HL-60 (cell line): Measurements from ENCODE around the gene ITIH1.

Experiments used
- CTCF ChIP-seq: IDR thresholded peaks from one replicate; pipeline ENCODE4 v1.5.1; 2011; ENCODE audit warnings: low read length, control low read depth, inconsistent platforms; ENCODE audit not compliant: insufficient read depth
- POLR2AphosphoS5 ChIP-seq: IDR thresholded peaks from 2 replicates; pipeline ENCODE4 v1.6.1; 2012; ENCODE audit warnings: low read depth

GRCh38 chr3:52819936-52820335, 42.5 kb downstream of the ITIH1 start:
- TF ChIP-seq CTCF (no peak), POLR2AphosphoS5 (no peak)
